HCT116 (cell line): ENCODE results near the gene COMMD9.

Experiments used
- CEBPB ChIP-seq: IDR thresholded peaks from 2 replicates; pipeline ENCODE4 v1.6.1; 2012; ENCODE audit warnings: low read depth
- CTCF ChIP-seq, 3 experiments: fragments of 200-600 bp in 1 of 3; sonication (generic) in 1 of 3; IDR thresholded peaks in 2 of 3; conservative IDR thresholded peaks in 1 of 3; 2 replicates each; pipeline ENCODE4 v1.5.1; 2012 to 2017; ENCODE audit warnings: low read depth in 2 of 3, low read length in 2 of 3, antibody characterized with exemption in 1 of 3, borderline replicate concordance in 1 of 3, control low read depth in 1 of 3, mild to moderate bottlenecking in 1 of 3, mixed read lengths in 1 of 3, mixed run types in 1 of 3, moderate library complexity in 1 of 3; ENCODE audit not compliant: insufficient read depth in 1 of 3
- EZH2 ChIP-seq: fragments of 200-600 bp; sonication (generic); IDR thresholded peaks from 2 replicates; pipeline ENCODE4 v1.6.1; 2017; ENCODE audit warnings: antibody characterized with exemption, mixed run types
- EZH2phosphoT487 ChIP-seq: fragments of 200-600 bp; IDR thresholded peaks from 2 replicates; pipeline ENCODE4 v1.6.1; 2018; ENCODE audit warnings: antibody characterized with exemption, borderline replicate concordance
- POLR2A ChIP-seq: IDR thresholded peaks from 2 replicates; pipeline ENCODE4 v1.7.0; 2011; ENCODE audit warnings: borderline replicate concordance; ENCODE audit not compliant: insufficient read depth, insufficient read length; ENCODE audit errors: extremely low read depth
- POLR2AphosphoS5 ChIP-seq: IDR thresholded peaks from 2 replicates; pipeline ENCODE4 v1.6.1; 2011; ENCODE audit warnings: mild to moderate bottlenecking, low read depth, low read length, moderate library complexity
- RAD21 ChIP-seq: IDR thresholded peaks from 2 replicates; pipeline ENCODE4 v1.6.1; 2012; ENCODE audit warnings: low read depth, mild to moderate bottlenecking
- REST ChIP-seq: IDR thresholded peaks from 2 replicates; pipeline ENCODE4 v1.6.1; 2012; ENCODE audit warnings: low read depth
- SIN3A ChIP-seq: IDR thresholded peaks from 2 replicates; pipeline ENCODE4 v1.6.1; 2012; ENCODE audit warnings: low read depth
- SP1 ChIP-seq: IDR thresholded peaks from 2 replicates; pipeline ENCODE4 v1.6.1; 2012; ENCODE audit warnings: low read depth
- YY1 ChIP-seq: IDR thresholded peaks from 2 replicates; pipeline ENCODE4 v1.6.1; 2011; ENCODE audit warnings: low read length, low read depth, moderate library complexity, mild to moderate bottlenecking; ENCODE audit not compliant: insufficient replicate concordance; ENCODE audit errors: extremely low read depth

GRCh38 chr11:36249246-36249645, 40.0 kb downstream of the COMMD9 start:
- no peak for TF ChIP-seq CTCF (IDR thresholded peaks at IDR 0.05 in 2 of 3, conservative IDR thresholded peaks at IDR 0.05 in 1 of 3; ENCODE audit: borderline replicate concordance in 1 of 3, insufficient read depth in 1 of 3, low read depth in 2 of 3, low read length in 2 of 3)
- TF ChIP-seq EZH2, result no peak
- TF ChIP-seq SIN3A, result no peak
- no peak for TF ChIP-seq POLR2AphosphoS5
- TF ChIP-seq POLR2A, result no peak
- TF ChIP-seq SP1, result no peak
- no peak for TF ChIP-seq YY1
- TF ChIP-seq RAD21, result no peak
- no peak for TF ChIP-seq REST
- TF ChIP-seq CEBPB, result no peak
- TF ChIP-seq EZH2phosphoT487, result no peak
